Spinal cord (tissue), 10 donors: Measurements from ENCODE around the gene HSP90AB1. TPM values are rescaled to one million over a fixed set of nuclear protein-coding genes. Genes with fewer than 3 reads are reported as not detected.
A peak's percentile ranks its signal among the peaks of the same experiment; 100 is the strongest.

ENCODE experiments used
- DNase-seq, 6 donors: peaks; one replicate each; pipeline versions ENCODE4 v3.0.0 to v3.0.0-alpha.2; 2013 to 2015; ENCODE audit warnings: low spot score in 6 of 6, low read depth in 4 of 6
- H3K27ac ChIP-seq: one replicate; pipeline ENCODE4 v1.5.1; 2013; ENCODE audit warnings: low read depth, low read length, control low read depth
- H3K27me3 ChIP-seq: one replicate; pipeline ENCODE4 v1.6.1; 2013; ENCODE audit warnings: low read length; ENCODE audit not compliant: control insufficient read depth, insufficient read depth
- H3K36me3 ChIP-seq: one replicate; pipeline ENCODE4 v1.6.1; 2013; ENCODE audit warnings: low read length; ENCODE audit not compliant: control insufficient read depth, insufficient read depth
- H3K4me1 ChIP-seq: one replicate; pipeline ENCODE4 v1.6.1; 2013; ENCODE audit warnings: low read length; ENCODE audit not compliant: control insufficient read depth, insufficient read depth
- H3K4me3 ChIP-seq: one replicate; pipeline ENCODE4 v1.5.1; 2013; ENCODE audit warnings: low read depth, low read length, control low read depth
- H3K9me3 ChIP-seq: one replicate; pipeline ENCODE4 v1.6.1; 2013; ENCODE audit warnings: low read length; ENCODE audit not compliant: control insufficient read depth, insufficient read depth
- WGBS: methylation state at CpG from one replicate; pipeline ENCODE4 v1.1.5; 2013; ENCODE audit warnings: missing lambda C conversion rate; ENCODE audit not compliant: insufficient coverage; 5-methylcytosine and 5-hydroxymethylcytosine counted together
- polyA plus RNA-seq, 2 donors: library from polyadenylated mRNA; unstranded; fragments of 120-200 nt; gene quantifications; one replicate each; pipeline ENCODE4 v1.2.1, GENCODE V29; 2013; ENCODE audit not compliant: insufficient read length in 2 of 2
- total RNA-seq, 2 donors: library from RNA; depleted of rRNA in 1 of 2; stranded (reverse); fragments of 120-200 nt in 1 of 2; fragments of >200 nt in 1 of 2; gene quantifications; one replicate each; pipeline versions ENCODE4 v1.2.3 to v1.2.4, GENCODE V29; 2013 to 2014
- donor health status: healthy.

Gene HSP90AB1
- total and polyA plus RNA-seq, 4 donors, result 484 to 875 (median 828) TPM

GRCh38 chr6:44221291-44221960, 25.5 kb upstream of the HSP90AB1 start:
- no CpG with 5 or more reads among the region's 4 CpGs for WGBS
- Histone ChIP-seq H3K4me1 (peaks cover 79% of the 10 kb centered on the region), H3K27ac (peak overlapping the region; percentile 22), H3K27me3 (peaks cover 7% of the 10 kb centered on the region), H3K9me3 (no peaks in the 10 kb centered on the region), H3K36me3 (no peaks in the 10 kb centered on the region), H3K4me3 (no peak overlapping the region)
- DNase-seq, result peak in 2 of 6 donors; percentile 87 to 91

- Histone ChIP-seq H3K27ac (peak overlapping the region; percentile 22), H3K9me3 (no peaks in the 10 kb centered on the region), H3K4me3 (no peak overlapping the region), H3K27me3 (peaks cover 7% of the 10 kb centered on the region), H3K4me1 (peaks cover 79% of the 10 kb centered on the region), H3K36me3 (peaks cover 2% of the 10 kb centered on the region)
- DNase-seq, result no peak
- WGBS, result no CpG with 5 or more reads among the region's 2 CpGs
These were observed 25.0 kb upstream of the HSP90AB1 start for GRCh38 chr6:44221961-44222335.

- H3K4me3 ChIP-seq, result peak overlapping the region; percentile 32
- peaks cover 79% of the 10 kb centered on the region for H3K4me1 ChIP-seq
- peak overlapping the region; percentile 8 for H3K27ac ChIP-seq
- H3K27me3 ChIP-seq, result peaks cover 7% of the 10 kb centered on the region
- no peaks in the 10 kb centered on the region for H3K9me3 ChIP-seq
- H3K36me3 ChIP-seq, result peaks cover 4% of the 10 kb centered on the region
- 18% methylated on average over 18 of the region's 26 CpGs for WGBS
- peak in 1 of 6 donors; percentile 26 for DNase-seq
These were observed 24.2 kb upstream of the HSP90AB1 start for GRCh38 chr6:44222486-44223318.

- peak in 2 of 6 donors; percentile 88 to 89 for DNase-seq
These were observed 23.4 kb upstream of the HSP90AB1 start, which contains the start of gene SLC29A1 for GRCh38 chr6:44223319-44224028. Gene SLC29A1 (plus strand): TSS chr6:44223595. CDS start chr6:44227314, 3,719 bp downstream.

GRCh38 chr6:44224029-44224964, 22.6 kb upstream of the HSP90AB1 start:
- 47% methylated on average over 3 of the region's 18 CpGs for whole genome bisulfite sequencing
- H3K4me3 ChIP-seq, result peak overlapping the region; percentile 32
- H3K9me3 ChIP-seq, result no peaks in the 10 kb centered on the region
- peaks cover 13% of the 10 kb centered on the region for H3K36me3 ChIP-seq
- peaks cover 3% of the 10 kb centered on the region for H3K27me3 ChIP-seq
- no peak overlapping the region for H3K27ac ChIP-seq
- peak in 1 of 6 donors; percentile 57 for DNase-seq
- H3K4me1 ChIP-seq, result peaks cover 75% of the 10 kb centered on the region

More at GRCh38 chr6:44223319-44224028, 23.4 kb upstream of the HSP90AB1 start, which contains the start of gene SLC29A1:
- peaks cover 77% of the 10 kb centered on the region for H3K4me1 ChIP-seq
- peak within 1 kb of the TSS; percentile 8 for H3K27ac ChIP-seq
- peaks cover 7% of the 10 kb centered on the region for H3K27me3 ChIP-seq
- H3K9me3 ChIP-seq, result no peaks in the 10 kb centered on the region
- peaks cover 8% of the 10 kb centered on the region for H3K36me3 ChIP-seq
- under 1% methylated on average over 68 of the region's 73 CpGs for WGBS
- H3K4me3 ChIP-seq, result peak within 1 kb of the TSS; percentile 32

- H3K4me1 ChIP-seq, result peaks cover 69% of the 10 kb centered on the region
- H3K4me3 ChIP-seq, result no peak overlapping the region
- DNase-seq, result no peak
- H3K27me3 ChIP-seq, result peaks cover 2% of the 10 kb centered on the region
- H3K9me3 ChIP-seq, result no peaks in the 10 kb centered on the region
- no CpG with 5 or more reads among the region's 4 CpGs for WGBS
- peaks cover 20% of the 10 kb centered on the region for H3K36me3 ChIP-seq
- H3K27ac ChIP-seq, result no peak overlapping the region
These were observed 22.0 kb upstream of the HSP90AB1 start for GRCh38 chr6:44224965-44225305.

- 77% methylated on average over 7 of the region's 8 CpGs for WGBS
- Histone ChIP-seq H3K9me3 (no peaks in the 10 kb centered on the region), H3K36me3 (peaks cover 25% of the 10 kb centered on the region), H3K4me1 (peaks cover 67% of the 10 kb centered on the region), H3K4me3 (no peak overlapping the region), H3K27ac (no peak overlapping the region), H3K27me3 (no peaks in the 10 kb centered on the region)
- DNase-seq, result no peak
These were observed 21.1 kb upstream of the HSP90AB1 start for GRCh38 chr6:44225579-44226325.

GRCh38 chr6:44226368-44227147, 20.3 kb upstream of the HSP90AB1 start:
- H3K36me3 ChIP-seq, result peaks cover 33% of the 10 kb centered on the region
- H3K4me3 ChIP-seq, result no peak overlapping the region
- peak in 1 of 6 donors; percentile 28 for DNase-seq
- 40% methylated on average over 10 of the region's 15 CpGs for WGBS
- no peaks in the 10 kb centered on the region for H3K9me3 ChIP-seq
- no peaks in the 10 kb centered on the region for H3K27me3 ChIP-seq
- peaks cover 61% of the 10 kb centered on the region for H3K4me1 ChIP-seq
- H3K27ac ChIP-seq, result no peak overlapping the region
